Ramos (cell line): ENCODE measurements around the gene PTPN7.

Source experiments
- in situ Hi-C: fragments of 300-500 bp; cut with MboI; formaldehyde crosslinking; loops from one replicate; pipeline ENCODE4 v1.14.3; 2022; ENCODE audit warnings: low sequenced_read_pairs; ENCODE audit not compliant: unreplicated experiment

Gene PTPN7

GRCh38 chr1:202133496-202133895, 26.9 kb downstream of the PTPN7 start:
- in situ Hi-C loops, result no loop called here

DNA sequence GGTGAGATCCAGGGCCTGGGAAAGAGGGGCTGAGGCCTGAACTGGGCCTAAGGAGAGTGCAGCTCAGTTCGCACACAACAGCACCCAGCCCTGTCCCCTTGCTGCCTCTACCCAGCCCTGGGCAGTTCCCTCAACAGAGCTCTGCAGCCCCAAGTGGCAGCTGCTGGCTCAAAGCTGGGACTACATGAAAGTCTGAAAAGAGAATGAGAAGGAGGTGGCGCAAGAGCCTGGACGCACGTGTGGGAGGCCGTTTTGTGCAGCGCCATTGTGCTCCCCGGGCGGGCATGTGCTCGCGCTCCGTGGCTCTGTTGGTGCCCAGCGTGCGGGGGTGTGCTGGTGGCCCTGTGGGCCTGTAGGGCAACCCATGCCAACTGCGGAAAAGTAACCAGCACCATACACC, 27.4 kb downstream of the PTPN7 start:
- in situ Hi-C loops, result no loop called here

- in situ Hi-C loops, result no loop called here
Observed at GRCh38 chr1:202131956-202132821, 28.2 kb downstream of the PTPN7 start.

DNA sequence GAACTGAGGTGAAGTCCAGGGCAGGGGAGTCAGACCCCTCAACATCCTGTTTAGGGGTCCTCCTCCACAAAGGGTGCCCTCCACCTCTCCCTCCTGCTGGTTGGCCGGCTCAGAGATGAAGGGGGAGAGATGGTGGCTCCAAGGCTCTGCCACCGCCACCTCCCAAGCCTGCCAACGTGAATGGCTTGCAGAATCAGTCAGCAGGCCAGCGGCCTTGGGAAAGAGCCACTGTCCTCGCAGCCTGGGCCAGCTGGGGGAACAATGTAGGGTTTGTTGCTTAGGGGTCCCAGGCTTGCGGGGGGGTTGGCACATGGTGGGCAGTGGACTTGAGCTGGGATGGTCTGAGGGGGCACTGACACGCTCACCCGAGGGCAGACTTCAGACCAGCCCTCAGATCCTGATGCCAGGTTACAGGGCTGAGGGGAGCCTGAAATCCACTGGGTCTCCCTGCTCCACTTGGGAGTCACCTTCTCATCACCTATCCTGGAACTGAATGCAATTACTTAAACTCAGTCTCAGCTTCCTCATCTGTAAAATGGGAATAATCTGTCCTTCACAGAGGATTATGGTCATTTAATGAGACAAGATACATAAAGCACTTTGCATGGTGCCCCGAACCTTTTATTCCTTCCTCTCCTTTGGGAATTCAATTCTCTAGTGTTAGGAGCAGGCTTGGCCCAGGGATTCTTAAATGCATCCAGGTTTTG, 29.4 kb downstream of the PTPN7 start:
- in situ Hi-C loops, result no loop called here

DNA sequence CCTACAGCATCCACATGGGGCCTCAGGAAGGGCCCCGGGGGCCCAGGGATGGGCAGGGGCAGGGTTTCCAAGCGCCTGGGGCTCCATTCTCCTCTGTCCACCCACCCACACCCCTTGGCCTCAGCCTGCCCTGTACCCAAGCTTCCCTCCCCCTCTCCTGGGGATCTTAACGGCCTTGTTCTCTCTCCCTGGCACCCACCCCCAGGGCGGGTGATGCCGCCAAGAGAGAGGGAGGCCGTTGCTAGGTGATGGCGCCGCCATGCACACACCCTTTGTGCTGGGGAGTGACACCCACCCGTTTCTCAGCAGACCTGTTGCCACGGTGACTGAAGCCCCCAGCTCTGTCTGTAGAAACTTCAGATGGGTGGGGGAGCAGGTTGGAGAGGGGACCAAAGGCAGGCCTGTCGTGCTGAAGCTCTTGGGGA, 30.1 kb downstream of the PTPN7 start:
- in situ Hi-C loops, result no loop called here

DNA sequence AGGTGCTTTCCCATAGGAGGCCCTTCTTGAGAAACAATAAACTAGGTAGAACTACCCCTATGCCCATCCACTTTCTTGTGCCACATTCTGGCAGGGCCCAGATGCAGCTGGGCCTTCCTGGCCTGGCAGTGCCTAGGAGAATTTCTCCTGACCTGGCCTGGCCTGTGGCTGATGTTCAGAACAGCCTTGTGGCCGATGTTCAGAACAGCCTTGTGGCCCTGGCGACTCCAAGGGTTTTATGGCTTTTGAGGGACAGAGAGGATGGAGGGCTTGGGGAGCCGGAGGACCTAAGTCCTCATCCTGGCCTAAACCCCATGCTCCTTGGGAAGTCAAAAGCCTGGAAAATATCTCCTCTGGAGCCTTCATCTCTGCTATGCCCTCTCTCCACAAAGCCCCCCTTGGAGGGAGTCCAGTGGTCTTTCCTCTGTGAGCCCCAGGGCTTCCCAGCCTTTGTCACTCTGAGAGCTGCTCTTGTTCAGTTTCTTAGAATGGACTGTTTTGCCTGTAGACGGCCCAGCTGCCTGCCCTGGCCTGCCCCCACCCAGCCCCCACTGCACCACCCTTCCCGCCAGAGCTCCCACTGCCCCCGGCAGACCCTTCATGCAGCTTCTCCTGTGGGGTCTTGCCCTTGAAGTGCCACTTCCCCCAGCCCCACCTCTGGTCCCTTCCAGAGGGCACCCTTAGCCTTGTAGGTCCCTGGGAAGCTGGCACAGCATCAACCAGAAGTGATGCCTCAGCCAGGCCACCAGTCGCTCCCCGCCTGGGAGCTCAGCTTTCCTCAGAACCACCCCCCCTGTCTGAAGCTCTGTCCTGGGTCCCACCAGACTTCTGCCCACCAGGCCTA, 30.7 kb downstream of the PTPN7 start:
- in situ Hi-C loops, result no loop called here

DNA sequence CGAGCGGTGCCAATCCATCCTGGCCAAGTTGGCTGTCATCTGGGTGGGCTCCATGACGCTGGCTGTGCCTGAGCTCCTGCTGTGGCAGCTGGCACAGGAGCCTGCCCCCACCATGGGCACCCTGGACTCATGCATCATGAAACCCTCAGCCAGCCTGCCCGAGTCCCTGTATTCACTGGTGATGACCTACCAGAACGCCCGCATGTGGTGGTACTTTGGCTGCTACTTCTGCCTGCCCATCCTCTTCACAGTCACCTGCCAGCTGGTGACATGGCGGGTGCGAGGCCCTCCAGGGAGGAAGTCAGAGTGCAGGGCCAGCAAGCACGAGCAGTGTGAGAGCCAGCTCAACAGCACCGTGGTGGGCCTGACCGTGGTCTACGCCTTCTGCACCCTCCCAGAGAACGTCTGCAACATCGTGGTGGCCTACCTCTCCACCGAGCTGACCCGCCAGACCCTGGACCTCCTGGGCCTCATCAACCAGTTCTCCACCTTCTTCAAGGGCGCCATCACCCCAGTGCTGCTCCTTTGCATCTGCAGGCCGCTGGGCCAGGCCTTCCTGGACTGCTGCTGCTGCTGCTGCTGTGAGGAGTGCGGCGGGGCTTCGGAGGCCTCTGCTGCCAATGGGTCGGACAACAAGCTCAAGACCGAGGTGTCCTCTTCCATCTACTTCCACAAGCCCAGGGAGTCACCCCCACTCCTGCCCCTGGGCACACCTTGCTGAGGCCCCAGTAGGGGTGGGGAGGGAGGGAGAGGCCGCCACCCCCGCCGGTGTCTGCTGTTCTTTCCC, 32.4 kb downstream of the PTPN7 start:
- in situ Hi-C loops, result no loop called here

- in situ Hi-C loops, result no loop called here
Observed at GRCh38 chr1:202127061-202127460, 33.3 kb downstream of the PTPN7 start.

DNA sequence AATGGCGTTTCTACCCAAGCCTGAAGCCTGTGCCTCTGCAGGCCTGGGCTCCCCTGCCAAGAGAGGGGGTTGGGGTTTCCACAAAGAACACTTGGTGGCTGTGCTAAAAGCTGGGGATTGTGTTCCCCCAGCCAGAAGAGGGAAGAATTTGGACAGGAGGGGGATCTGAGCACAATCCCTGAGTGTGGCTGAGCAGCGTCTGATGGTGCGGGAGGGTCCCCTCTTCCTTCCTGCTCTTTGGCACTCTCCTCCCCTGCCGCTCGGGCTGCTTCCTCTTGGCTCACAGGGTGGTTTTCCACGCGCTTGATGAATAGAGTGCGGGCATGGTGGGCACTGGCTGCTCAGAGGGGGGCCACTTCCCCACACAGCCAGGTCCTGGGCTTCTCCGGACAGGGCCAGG, 34.0 kb downstream of the PTPN7 start:
- in situ Hi-C loops, result no loop called here

DNA sequence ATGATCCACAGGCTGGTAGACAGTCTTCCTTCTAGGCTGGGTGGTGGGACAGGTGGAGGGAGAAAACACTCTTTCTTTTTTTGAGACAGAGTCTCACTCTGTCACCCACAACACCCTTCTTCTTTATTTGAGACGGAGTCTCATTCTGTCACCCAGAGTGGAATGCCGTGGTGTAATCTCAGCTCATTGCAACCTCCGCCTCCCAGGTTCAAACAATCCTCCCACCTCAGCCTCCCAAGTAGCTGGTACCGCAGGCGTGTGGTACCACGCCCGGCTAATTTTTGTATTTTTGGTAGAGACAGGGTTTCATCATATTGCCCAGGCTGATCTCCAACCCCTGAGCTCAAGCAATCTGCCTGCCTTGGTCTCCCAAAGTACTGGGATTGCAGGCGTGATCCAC, 34.8 kb downstream of the PTPN7 start:
- in situ Hi-C loops, result no loop called here

GRCh38 chr1:202124142-202124541, 36.3 kb downstream of the PTPN7 start:
- in situ Hi-C loops, result loop anchor here (25.0 kb wide), 1 partner anchor 112 kb away; the partner anchor contains the start of gene ELF3

DNA sequence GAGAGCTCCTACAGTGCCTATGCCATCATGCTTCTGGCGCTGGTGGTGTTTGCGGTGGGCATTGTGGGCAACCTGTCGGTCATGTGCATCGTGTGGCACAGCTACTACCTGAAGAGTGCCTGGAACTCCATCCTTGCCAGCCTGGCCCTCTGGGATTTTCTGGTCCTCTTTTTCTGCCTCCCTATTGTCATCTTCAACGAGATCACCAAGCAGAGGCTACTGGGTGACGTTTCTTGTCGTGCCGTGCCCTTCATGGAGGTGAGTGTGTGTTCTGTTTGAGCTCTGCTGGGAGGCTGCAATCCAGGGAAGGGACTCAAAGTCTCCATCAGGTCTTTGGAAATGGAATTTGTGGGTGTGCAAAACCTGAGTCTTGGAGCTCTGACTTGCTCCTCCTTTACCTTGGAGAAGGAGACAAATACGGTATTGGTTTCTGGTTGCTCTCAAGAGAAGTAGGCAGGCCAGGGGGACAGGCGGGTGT, 37.0 kb downstream of the PTPN7 start:
- in situ Hi-C loops, result loop anchor here (25.0 kb wide), 1 partner anchor 111 kb away; the partner anchor contains the start of gene ELF3

DNA sequence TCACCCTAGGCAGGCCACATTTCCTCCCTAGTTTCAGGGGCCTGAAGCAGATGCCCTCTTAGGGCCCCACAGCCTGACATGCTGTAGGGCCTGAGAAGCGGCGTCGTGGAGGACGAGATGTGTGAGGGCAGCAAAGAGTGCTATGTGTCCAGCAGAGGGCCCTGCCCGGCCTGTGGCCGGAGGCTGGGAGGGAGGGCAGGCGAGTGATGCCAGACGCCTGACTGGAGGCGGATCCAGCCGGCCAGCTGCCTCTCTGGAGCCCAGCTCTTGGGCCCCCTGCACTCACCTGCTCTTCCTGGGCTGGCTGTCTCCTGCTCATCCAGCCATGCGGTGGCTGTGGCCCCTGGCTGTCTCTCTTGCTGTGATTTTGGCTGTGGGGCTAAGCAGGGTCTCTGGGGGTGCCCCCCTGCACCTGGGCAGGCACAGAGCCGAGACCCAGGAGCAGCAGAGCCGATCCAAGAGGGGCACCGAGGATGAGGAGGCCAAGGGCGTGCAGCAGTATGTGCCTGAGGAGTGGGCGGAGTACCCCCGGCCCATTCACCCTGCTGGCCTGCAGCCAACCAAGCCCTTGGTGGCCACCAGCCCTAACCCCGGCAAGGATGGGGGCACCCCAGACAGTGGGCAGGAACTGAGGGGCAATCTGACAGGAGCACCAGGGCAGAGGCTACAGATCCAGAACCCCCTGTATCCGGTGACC, 37.6 kb downstream of the PTPN7 start, which contains the start of gene GPR37L1:
Gene GPR37L1 (plus strand): TSS at position 279 of the 697 bp plus-strand sequence. CDS start 47 bp downstream, at position 326.
- in situ Hi-C loops, result loop anchor here (25.0 kb wide), 1 partner anchor 110 kb away; the partner anchor contains the start of gene ELF3

DNA sequence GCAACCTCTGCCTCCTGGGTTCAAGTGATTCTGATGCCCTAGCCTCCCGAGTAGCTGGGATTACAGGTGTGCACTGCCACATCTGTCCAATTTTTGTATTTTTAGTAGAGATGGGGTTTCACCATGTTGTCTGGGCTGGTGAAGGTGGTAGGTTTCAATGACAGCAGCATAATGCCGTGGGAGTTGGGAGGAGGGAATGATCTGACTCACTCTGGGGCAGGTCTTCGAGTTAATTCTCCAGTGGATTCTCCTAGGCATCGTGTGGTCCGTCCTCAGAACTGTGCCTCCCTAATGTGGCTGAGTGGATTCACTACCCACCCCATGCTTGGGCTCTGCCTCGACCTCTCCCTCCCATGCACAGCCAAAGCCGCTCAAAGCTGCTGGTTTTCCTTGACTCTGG, 39.4 kb downstream of the PTPN7 start:
- in situ Hi-C loops, result loop anchor here (25.0 kb wide), 1 partner anchor 109 kb away; the partner anchor contains the start of gene ELF3

GRCh38 chr1:202117898-202118371, 42.5 kb downstream of the PTPN7 start:
- in situ Hi-C loops, result loop anchor here (25.0 kb wide), 1 partner anchor 106 kb away; the partner anchor contains the start of gene ELF3

DNA sequence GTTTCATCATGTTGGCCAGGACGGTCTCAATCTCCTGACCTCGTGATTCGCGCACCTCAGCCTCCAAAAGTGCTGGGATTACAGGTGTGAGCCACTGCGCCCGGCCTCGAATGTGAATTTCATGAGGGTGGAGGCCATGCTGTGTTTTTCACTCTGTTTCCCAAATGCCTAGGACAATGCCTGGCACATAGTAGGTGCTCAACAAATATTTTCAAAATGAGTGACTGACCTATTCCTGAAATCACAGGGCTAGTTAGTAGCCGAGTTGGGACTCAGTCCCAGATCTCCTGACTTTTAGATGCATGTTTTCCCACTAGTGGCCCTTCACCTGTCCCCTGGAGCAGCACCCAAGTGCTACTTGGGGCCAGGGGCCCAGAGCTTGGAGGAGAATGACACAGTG, 44.1 kb downstream of the PTPN7 start:
- in situ Hi-C loops, result loop anchor here (25.0 kb wide), 1 partner anchor 104 kb away; the partner anchor contains the start of gene ELF3

DNA sequence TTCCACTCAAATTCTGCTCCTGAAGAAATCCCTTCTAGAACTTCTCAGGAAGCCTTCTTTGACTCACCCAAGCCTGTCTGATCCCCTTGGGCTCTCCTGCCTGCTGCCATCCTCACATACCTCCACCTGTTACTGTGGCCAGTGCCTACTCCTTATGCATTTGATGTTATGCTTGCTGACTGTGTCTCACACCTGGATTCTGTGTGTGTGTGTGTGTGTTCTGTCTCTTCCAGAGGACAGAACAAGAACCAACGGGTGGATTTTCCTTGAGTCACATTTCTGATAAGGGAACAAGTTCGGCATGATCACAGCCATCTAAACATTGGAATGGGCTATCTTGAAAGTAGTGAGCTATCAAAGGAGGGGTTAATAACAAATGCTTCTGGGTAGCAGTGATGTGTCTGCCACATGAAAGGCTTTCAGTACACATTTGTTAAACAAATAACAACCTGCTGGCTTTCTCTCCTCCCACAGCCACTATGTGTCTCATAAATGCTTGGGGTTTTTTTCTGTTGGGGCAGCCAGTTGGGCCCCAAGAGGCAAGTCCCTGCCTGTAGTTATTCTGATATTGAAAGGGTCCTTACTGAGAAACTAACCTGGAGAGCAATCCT, 46.6 kb downstream of the PTPN7 start:
- in situ Hi-C loops, result loop anchor here (25.0 kb wide), 1 partner anchor 101 kb away; the partner anchor contains the start of gene ELF3
